HG03139 (cell line): Measurements from ENCODE around the gene TPSB2.
"Not testable (repeated sequence)": the region's sequence is repeated elsewhere in the genome, so short reads cannot be mapped to it uniquely, and the experiment has no call there.

Source experiments
- ATAC-seq: cut with Tn5 transposase; IDR thresholded peaks from one replicate; pipeline ENCODE4 v1.9.1; 2021; ENCODE audit not compliant: unreplicated experiment

The TPSB2 gene

DNA sequence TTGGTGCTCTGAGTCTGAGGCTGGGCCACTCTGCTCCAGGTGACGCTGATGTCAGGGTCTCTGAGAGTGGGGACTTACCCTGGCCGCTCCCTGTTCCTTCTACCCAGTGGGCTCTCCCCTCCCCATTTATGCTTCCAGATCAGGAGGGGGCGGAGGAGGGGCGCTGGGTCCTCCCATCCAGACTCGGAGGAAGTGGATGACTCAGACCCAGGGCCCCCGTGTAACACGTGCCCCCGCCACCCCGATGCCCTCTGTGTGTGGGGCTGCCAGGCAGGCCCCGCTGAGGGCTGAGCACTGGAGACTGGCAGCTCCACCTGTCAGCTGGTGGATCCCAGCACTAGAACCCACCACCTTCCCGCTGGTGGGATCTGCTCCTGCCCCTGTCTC is at the start of gene TPSB2:
Gene TPSB2, minus strand, starts transcription at position 101 of the 387 bp plus-strand sequence. CDS start 233 bp downstream, outside the sequence.
- not testable (repeated sequence) for ATAC-seq

DNA sequence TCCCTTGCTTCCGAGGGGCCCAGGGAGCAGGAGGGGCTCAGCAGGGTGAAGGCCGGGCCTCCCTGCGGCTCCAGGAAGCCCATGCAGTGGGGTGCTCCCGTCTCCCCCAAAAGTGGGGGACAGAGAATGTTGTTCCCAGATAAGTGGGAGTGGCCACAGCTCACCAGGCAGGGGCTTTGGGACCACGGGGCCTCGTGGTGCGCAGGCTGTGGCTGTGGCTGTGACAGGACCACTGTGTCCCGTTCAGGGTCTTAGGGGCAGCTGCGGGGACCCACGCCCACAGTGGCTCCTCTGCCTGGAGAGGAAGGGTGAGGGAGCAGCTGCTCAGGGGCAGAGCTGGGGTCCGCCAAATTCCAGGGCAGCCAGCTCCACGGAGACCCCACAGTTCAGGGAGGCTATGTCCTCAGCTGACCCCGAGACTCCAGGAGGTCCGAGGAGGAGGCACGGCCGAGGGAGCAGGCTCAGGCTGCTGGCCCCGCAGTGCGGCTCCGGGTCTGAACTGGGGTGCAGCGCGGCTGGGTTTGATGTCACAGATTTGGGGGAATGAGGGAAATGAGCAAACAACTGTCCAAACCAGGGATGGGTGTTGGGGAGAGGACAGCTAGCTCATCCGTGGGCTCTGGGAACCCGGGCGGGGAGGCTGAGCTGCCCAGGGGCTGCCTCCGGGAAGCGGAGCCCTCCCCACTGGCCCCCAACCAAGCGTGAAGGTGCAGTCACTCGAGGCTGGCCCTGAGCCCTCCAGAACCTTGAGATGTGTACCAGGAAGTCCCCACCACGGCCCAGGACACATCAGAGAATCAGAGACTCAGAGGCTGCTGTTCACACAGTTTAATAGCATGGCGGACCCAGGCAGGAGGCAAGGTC is 49.3 kb upstream of the TPSB2 start:
- no peak for ATAC-seq

DNA sequence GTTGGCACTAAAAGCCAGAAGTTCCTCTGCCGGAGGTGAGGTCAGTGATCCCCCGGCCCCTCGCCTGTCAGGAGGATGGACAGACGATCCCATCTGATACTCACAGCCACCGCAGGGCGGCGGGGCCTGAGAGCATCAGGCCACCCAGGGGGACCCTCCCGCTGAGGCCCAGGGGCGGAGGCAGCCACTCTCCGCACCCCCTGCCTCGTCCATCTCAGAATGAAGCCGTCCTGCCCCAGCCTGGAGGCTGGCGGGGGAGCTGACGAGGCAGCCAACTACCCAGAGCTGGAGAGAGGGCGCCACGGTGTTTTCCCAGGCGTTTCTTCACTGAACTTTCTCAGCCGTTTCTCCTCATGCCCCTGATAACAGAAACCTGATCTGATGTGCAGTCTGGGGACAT is 48.5 kb upstream of the TPSB2 start:
- ATAC-seq = no peak

DNA sequence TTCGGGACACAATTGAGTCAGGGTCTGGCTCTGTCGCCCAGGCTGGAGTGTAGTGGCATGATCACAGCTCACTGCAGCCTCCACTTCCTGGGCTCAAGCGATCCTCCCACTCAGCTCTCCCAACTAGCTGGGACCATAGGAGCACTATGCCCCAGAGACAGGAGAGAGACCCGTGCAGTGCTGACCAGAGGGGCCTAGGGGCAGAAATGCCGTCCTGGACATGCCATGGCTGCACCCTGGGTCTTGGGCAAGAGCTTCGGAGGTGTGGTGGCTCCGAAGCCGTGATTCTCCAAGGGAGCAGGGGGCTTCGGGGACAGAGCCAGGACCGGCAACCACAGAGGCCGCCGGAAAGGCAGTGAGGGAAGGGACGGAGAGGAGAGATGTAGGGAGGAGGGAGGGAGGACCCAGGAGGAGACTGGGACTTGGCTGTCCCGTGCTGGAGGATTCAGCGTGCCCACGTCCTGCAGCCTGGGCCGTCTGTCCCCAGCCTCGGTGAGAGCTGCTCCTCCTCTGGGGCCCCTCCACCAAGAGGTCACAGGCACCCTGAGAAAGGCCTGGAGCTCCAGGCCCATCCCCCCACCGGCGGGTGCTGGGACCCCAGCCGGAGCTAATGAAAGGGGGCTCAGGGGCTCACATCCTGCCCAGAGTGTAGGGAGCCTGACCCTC is 47.8 kb upstream of the TPSB2 start:
- ATAC-seq = no peak

DNA sequence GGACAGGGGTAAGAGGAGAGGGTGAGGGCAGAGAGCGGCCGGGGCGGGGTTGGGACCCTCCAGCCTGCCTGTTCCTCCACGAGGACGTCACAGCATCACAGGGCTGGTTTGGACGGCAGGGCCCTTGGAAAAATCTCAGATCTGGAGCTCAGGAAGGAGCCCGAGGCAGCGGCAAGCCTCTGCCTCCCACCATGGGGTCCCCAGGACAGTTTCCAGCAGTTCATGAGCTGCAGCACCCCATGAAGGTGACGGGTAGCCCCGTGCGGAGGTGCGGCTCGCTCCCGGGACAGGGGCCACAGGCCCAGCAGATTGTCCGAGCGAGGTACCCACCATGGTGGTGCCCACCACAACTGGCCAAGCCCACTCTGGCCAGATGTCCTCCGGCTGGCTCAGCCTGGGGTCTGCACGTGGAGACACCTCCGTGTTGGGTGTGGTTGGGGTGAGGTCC is 47.2 kb upstream of the TPSB2 start:
- ATAC-seq = no peak

DNA sequence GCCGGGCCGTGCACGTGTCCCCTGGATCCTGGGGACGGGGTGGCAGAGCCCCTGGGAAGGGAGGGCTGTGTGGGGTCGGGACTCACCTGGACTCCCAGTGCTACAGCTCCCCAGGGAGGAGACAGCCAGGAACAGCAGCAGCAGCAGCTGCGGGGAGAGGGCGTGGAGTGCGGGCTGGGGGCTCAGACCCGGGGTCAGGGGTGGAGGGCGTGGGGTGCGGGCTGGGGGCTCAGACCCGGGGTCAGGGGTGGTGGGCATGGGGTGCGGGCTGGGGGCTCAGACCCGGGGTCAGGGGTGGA is 46.5 kb upstream of the TPSB2 start:
- ATAC-seq = no peak

DNA sequence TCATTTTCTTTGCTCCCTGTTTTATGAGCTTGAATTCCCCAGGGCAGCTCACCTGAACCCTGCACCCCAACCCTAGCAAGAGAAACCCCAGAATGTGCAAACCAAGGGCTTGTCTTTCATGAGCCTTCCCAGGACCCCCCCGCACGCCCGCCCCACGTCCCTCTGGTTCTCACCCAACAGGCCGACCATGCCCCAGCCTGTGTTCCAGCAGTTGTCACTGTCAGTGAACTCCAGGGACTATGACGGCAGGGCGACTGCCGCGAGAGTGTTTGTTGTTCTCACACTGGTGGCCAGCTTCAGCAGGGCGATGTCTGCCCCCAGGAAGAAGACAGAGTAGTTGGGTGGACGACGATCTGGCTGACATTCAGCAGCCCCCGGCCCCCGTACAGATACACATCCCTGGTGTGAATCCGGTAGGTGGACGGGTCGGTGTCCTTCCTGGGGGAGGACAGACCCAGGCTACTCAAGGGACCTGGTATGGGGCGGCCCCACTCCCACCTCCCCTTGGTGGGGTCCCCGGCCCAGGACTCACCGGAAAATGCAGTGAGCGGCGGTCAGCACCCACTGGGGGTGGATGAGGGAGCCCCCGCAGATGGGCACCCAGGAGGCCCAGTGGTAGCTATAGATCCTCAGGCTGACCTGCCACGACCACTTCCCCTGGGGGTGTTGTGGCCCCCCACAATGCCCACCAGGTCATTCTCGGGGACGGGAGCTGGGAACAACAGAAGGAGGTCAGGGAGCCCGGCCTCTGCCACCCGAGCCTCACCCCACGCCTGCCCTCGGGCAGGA is 46.0 kb upstream of the TPSB2 start:
- no peak for ATAC-seq

DNA sequence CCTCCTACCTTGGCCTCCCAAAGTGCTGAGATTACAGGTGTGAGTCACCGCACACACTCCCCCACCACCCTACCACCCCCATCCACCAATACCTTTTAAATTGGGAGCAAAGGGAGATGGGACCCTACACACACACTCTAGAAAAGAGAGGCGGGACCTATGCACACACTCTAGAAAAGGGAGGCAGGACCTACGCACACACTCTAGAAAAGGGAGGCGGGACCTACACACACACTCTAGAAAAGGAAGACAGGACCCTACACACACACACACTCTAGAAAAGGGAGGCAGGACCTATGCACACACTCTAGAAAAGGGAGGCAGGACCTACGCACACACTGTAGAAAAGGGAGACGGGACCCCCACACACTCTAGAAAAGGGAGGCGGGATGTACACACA is 44.8 kb upstream of the TPSB2 start:
- ATAC-seq = no peak

DNA sequence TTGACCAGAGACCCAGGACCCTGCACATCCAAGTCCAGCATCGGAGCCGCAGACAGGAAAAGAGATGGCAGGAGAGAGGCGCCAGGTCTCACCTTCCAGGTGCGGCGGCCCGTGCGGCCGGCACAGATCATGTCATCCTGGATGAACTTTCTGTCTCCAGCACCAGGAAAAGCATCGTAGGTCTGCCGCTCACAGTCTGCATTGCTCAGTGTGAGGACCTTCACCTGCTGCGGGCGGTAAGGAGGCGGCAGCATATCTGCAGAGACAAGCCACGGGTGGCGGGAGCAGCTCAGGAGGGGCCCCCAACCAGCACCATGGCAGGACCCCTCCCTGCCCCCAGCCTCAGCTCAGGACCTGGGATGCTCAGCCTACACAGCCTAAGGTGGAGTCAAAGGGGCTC is 43.8 kb upstream of the TPSB2 start:
- no peak for ATAC-seq

DNA sequence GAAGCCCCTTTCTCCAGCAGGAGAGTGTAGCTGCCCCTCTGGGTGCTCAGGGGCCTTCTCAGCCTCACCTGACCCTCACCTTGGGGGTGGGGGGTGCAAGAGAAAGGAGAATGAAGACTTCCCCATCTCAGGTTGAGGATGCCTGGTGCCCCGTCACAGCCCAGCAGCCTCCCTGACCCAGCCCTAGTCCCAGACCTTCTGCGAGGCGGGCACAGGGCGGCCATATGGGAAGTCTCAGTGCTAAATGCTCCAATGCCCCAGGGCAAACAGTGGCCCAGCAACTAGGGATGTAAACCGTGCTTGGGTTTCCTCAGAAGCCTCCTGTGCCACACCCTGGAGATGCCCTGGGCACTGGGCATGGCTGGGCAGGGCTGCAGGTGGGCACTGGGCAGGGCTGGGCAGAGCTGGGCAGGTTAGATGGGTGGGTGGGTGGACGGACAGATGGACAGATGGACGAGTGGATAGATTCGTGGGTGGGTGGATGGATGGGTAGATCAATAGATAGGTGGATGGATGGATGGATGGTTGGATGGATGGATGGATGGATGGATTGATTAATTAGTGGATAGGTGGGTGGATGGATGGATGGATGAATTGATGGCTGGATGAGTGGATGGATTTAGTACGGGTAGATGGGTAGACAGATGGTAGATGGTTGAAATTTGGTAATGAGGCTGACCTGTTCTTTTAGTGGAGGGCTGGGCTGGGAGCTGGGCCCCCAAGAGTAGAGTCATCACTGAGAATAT is 42.6 kb upstream of the TPSB2 start:
- ATAC-seq = no peak

DNA sequence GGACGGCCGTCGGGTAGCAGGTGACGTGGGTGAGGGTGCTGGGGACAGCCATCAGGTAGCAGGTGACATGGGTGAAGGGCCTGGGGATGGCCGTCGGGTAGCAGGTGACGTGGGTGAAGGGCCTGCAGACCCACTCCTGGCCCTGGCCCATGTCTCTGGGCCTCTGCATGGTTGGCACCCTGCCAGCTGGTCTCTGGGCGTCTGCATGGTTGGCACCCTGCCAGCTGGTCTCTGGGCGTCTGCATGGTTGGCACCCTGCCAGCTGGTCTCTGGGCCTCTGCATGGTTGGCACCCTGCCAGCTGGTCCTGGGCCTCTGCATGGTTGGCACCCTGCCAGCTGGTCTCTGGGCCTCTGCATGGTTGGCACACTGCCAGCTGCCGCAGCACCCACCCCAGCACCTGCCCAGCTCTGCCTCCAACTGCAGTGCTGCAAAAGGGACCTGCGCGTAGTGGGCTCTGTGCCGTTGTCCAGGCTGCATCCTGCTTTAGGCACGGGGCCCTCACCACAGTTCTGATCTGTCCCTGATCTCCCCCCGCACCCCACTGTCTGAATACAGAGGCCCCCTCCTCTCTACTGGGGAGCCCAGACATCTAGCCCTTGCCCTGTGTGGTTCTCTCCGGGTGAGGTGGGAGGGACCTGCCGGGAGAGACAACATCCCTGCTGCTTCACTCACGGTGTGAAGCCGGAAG is 41.9 kb upstream of the TPSB2 start:
- ATAC-seq = not testable (repeated sequence)

DNA sequence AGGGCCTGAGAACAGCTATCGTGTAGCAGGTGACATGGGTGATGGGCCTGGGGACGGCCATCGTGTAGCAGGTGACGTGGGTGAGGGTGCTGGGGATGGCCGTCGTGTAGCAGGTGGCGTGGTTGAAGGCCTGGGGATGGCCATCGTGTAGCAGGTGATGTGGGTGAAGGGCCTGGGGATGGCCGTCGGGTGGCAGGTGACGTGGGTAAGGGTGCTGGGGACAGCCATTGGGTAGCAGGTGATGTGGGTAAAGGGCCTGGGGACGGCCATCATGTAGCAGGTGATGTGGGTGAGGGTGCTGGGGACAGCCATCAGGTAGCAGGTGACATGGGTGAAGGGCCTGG is 41.4 kb upstream of the TPSB2 start:
- no peak for ATAC-seq

DNA sequence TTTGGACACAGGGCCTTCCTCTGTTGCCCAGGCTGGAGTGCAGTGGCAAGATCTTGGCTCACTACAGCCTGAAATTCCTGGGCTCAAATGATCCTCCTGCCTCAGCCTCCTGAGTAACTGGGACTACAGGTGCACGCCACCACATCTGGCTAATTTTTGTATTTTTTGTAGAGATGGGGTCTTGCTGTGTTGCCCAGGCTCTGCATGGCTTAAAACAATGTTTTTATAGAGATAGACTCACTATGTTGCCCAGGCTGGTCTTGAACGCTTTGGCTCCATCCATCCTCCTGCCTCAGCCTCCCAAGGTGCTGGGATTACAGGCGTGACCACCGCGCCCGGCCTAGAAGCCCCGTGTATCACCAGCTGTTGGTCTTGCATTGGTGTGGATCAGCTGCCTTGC is 39.4 kb upstream of the TPSB2 start:
- not testable (repeated sequence) for ATAC-seq

DNA sequence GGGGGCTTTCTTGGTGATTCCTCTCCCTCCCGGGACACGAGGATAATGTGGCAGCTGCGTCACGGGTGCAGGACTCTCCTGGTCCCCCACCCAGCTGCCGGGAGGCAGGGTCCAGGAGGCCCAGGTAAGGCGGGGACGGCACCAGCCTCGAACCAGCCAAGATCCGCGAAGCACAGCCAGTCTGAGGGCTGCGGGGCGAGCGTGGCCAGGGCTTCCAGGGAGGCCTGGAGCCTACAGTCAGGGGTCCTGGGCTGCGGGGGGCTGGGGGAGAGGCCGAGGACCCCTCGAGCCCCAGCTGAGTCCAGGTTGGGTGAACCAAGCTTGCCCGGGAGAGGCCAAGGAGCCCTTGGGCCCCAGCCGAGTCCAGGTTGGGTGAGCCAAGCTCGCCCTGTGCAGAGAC is 35.8 kb upstream of the TPSB2 start:
- ATAC-seq = no peak

DNA sequence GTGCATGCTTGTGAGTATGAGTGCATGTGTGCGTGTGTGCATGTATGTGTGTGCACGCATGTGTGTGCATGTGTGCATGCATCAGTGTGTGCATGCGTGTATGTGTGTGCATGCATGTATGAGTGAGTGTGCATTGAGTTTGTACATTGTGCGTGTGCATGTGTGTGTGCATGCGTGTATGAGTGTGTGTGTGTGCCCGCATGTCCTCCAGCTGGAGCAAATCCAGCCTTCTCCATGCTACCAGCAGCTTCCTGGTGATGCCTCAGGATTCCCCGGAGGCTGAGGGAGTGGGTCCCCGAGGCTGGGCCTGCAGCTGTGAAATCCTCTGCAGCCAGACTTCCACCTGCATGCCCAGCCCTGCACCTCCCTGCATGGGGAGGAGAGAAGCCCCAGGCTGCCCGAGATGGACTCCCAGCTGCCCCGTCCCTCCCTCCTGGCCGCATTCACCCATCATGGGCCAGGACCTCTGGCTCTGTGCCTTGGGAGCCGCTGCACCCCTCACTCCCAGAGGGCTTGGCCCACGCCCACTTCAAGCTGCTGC is 35.2 kb upstream of the TPSB2 start:
- ATAC-seq = no peak

DNA sequence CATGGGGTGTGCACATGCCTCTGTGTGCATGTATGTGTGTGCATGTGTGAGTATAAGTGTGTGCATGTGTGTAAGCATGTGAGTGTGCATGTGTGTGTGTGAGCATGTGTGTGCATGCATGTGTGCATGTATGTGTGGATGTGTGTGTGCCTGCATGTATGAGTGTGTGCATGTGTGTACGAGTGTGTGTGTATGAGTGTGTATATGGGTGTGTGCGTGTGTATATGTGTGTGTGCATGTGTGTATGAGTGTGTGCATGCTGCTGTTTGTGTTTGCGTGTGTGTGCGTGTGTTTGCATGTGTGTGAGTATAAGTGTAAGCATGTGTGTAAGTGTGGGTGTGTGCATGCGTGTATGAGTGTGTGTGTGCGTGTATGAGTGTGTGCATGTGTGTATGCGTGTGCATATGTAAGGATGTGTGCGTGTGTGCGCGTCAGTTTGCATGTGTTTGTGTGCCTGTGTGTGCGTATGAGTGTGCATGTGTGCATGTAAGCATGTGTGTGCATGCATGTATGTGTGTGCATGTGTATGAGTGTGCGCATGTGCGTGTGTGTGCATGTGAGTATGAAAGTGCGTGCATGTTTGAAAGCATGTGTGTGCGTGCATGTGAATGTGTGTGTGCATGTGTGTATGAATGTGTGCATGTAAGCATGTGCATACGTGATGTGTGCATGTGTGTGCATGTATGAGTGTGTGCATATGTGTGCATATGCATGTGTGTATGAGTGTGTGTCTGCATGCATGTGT is 34.5 kb upstream of the TPSB2 start:
- ATAC-seq = no peak

DNA sequence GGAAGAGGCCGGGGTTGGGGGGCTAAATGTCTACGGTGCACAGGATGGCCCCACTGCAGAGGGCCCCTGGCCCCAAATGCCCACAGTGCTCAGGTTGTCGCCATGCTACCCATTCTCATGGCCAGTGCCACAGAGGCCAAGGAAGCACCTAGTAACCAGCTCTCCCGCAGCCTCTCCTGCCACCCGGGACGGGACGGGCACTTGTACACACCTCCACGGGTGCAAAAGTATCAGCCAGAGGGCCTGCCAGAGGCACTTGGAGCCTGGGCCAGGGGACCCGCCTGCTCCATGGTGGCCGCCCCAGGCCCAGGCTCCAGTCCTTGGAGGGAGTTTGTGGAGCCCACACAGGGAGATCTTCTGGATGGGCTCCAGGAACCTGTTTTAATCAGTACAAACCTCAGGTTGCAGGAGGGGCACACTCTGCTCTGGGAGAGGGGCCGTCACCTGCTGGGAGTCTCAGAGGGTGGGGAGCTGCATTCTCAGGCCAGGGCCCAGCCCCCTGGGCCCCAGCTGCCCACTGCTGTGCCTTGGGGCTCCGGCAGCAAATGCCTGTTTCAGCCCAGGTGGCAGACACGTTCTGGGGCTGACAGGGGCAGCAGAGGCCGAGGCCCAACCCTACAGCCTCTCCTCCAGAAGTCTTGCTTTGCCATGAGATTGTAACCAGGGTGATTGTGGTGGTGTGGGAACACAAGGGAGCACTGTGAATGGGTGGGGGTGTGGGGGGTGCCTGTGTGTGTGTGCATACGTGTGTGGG is 33.8 kb upstream of the TPSB2 start:
- ATAC-seq = no peak

DNA sequence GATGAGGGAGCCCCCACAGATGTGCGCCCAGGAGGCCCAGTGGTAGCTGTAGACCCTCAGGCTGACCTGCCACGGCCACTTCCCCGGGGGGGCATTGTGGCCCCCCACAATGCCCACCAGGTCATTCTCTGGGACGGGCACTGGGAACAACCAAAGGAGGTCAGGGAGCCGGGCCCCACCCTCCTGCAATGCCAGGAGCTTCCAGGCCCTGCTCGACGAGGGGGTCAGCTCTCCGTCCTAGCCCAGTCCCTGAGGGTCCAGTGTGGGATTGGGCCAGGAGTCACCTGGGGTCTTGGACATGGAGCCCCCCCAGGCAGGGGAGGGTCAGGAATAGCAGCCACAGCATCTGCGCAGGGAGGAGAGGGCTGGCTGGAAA is 32.9 kb upstream of the TPSB2 start:
- no peak for ATAC-seq

DNA sequence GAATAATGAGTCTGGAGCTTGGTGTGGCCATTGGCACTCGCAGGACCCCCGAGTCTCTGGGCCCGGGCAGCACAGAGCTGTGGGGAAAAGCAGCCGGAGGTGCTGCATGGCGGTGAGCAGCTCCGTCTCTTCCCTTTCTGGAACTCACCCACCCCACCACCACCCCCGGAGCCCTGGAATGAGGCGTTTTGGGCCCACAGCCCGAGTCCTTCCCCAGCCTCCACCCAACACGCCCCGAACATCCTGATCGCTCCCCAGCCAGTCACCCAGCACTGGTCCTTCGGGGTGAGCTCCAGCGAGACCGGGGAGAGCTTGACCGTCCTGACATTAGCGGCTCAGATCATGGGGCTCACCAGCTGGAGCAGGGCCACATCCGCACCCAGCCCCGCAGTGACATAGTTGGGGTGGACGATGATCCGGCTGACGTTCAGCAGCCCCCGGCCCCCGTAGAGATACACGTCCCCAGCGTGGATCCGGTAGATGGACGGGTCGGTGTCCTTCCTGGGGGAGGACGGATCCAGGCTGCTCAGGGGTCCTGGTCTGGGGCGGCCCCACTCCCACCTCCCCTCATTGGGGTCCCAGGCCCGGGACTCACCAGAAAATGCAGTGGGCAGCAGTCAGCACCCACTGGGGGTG is 32.3 kb upstream of the TPSB2 start:
- ATAC-seq = no peak
